ENCODE results near the gene EIF5B. TPM values are rescaled to one million over a fixed set of nuclear protein-coding genes. Genes with fewer than 3 reads are reported as not detected.

EIF5B gene
- total RNA-seq, 2 donors from 2014 or later = 24.3 to 33.0 TPM

GRCh38 chr2:99403524-99403923 is 66.3 kb downstream of the EIF5B start:
- DNase-seq (no peak), ATAC-seq (peak; percentile 76)
- intact Hi-C loops (cut with DNase I, micrococcal nuclease) = no loop called here

- peak; percentile 14 for ATAC-seq
- intact Hi-C loops (cut with DNase I, micrococcal nuclease) = no loop called here
- no peak for DNase-seq
Observed at GRCh38 chr2:99404039-99404796, 67.0 kb downstream of the EIF5B start.

GRCh38 chr2:99404797-99405669 is 67.8 kb downstream of the EIF5B start:
- intact Hi-C loops (cut with DNase I, micrococcal nuclease) = no loop called here
- DNase-seq (no peak), ATAC-seq (no peak)

- no peak for DNase-seq
- ATAC-seq = no peak
- intact Hi-C loops (cut with DNase I, micrococcal nuclease) = no loop called here
Observed at GRCh38 chr2:99406137-99406536, 68.9 kb downstream of the EIF5B start.

GRCh38 chr2:99410276-99410675 is 73.1 kb downstream of the EIF5B start:
- intact Hi-C loops (cut with DNase I, micrococcal nuclease) = no loop called here
- no peak for ATAC-seq
- no peak for DNase-seq

GRCh38 chr2:99414566-99414965 is 77.4 kb downstream of the EIF5B start:
- DNase-seq = no peak
- ATAC-seq = no peak
- intact Hi-C loops (cut with DNase I, micrococcal nuclease) = no loop called here

- ATAC-seq = no peak
- intact Hi-C loops (cut with DNase I, micrococcal nuclease) = no loop called here
Observed at GRCh38 chr2:99417396-99417795, 80.2 kb downstream of the EIF5B start.

GRCh38 chr2:99420031-99420430 is 82.8 kb downstream of the EIF5B start:
- ATAC-seq (no peak), DNase-seq (no peak)
- intact Hi-C loops (cut with DNase I, micrococcal nuclease) = no loop called here

More at GRCh38 chr2:99417396-99417795, 80.2 kb downstream of the EIF5B start:
- DNase-seq = no peak

- intact Hi-C loops (cut with DNase I, micrococcal nuclease) = no loop called here
- no peak for DNase-seq
- ATAC-seq = no peak
Observed at GRCh38 chr2:99420751-99421299, 83.6 kb downstream of the EIF5B start.

GRCh38 chr2:99421469-99421868 is 84.3 kb downstream of the EIF5B start:
- ATAC-seq = no peak
- DNase-seq = no peak
- intact Hi-C loops (cut with DNase I, micrococcal nuclease) = no loop called here

- DNase-seq (no peak), ATAC-seq (no peak)
- intact Hi-C loops (cut with DNase I, micrococcal nuclease) = no loop called here
Observed at GRCh38 chr2:99422599-99422998, 85.4 kb downstream of the EIF5B start.

GRCh38 chr2:99424371-99424770 is 87.2 kb downstream of the EIF5B start:
- intact Hi-C loops (cut with DNase I, micrococcal nuclease) = no loop called here
- DNase-seq (no peak), ATAC-seq (no peak)

GRCh38 chr2:99425022-99425421 is 87.8 kb downstream of the EIF5B start:
- ATAC-seq (no peak), DNase-seq (no peak)
- intact Hi-C loops (cut with DNase I, micrococcal nuclease) = no loop called here

- no peak for DNase-seq
- ATAC-seq = no peak
- intact Hi-C loops (cut with DNase I, micrococcal nuclease) = no loop called here
Observed at GRCh38 chr2:99430614-99431291, 93.6 kb downstream of the EIF5B start.

GRCh38 chr2:99431587-99432275 is 94.5 kb downstream of the EIF5B start:
- no peak for DNase-seq
- intact Hi-C loops (cut with DNase I, micrococcal nuclease) = no loop called here
- no peak for ATAC-seq

GRCh38 chr2:99433340-99433739 is 96.2 kb downstream of the EIF5B start:
- intact Hi-C loops (cut with DNase I, micrococcal nuclease) = no loop called here
- DNase-seq (no peak), ATAC-seq (peak; percentile 85)

GRCh38 chr2:99436874-99437273 is 99.7 kb downstream of the EIF5B start:
- ATAC-seq (no peak), DNase-seq (no peak)
- intact Hi-C loops (cut with DNase I, micrococcal nuclease) = no loop called here

GRCh38 chr2:99439971-99440505 is 102.8 kb downstream of the EIF5B start:
- intact Hi-C loops (cut with DNase I, micrococcal nuclease) = no loop called here
- ATAC-seq (no peak), DNase-seq (no peak)

GRCh38 chr2:99442837-99443236 is 105.6 kb downstream of the EIF5B start:
- intact Hi-C loops (cut with DNase I, micrococcal nuclease) = no loop called here
- no peak for DNase-seq
- no peak for ATAC-seq
